HUDEP-2 (cell line): Measurements from ENCODE around the gene SMIM33.
A peak's percentile ranks its signal among the peaks of the same experiment; 100 is the strongest.
"Not testable (repeated sequence)": the region's sequence is repeated elsewhere in the genome, so short reads cannot be mapped to it uniquely, and the experiment has no call there.

Experiments
- DNase-seq, 76 experiments: peaks; one replicate each; lab custom pipeline; 2025; ENCODE audit not compliant: unreplicated experiment in 76 of 76; lab: John Stamatoyannopoulos, UW

SMIM33 gene

DNA sequence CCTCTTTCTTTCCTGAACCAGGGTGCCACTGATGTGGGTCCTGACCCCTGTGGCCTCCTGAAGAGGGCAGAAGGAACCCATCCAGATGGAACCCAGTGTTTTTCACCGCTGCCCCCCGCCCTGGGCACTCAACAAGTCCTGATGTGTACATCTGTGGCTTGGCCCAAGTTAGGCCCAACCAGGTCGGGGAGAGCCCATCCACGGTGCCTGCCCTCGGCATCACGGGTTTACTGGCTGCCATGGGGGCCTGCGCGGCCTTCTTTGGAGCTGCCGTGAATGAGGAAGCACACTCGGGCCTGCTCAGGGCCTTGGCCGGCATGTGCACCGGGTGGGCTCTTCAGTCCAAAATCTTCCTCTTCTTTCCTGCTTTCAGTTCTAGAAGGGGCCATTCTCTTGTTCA, 14.0 kb upstream of the SMIM33 start:
- no peak for DNase-seq

DNA sequence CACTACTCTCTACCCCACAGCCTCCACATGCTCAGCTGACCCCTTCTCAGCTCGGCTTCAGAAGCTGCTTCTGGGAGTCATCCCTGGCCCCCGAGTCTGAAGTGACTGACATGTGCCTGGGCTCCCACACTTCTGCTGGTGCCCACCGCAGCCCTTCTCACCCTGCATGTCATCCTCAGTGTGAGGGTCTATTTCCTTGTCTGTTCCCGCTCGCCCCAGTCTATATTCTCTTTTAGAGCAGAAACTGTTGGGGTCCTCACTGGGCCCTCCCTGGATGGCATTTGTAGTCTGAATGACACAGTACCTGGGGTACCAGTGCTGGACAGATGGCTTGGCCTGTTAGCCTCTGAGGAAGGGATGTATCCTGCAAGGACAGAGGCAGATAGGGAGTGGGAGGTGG, 13.6 kb upstream of the SMIM33 start:
- DNase-seq = no peak

DNA sequence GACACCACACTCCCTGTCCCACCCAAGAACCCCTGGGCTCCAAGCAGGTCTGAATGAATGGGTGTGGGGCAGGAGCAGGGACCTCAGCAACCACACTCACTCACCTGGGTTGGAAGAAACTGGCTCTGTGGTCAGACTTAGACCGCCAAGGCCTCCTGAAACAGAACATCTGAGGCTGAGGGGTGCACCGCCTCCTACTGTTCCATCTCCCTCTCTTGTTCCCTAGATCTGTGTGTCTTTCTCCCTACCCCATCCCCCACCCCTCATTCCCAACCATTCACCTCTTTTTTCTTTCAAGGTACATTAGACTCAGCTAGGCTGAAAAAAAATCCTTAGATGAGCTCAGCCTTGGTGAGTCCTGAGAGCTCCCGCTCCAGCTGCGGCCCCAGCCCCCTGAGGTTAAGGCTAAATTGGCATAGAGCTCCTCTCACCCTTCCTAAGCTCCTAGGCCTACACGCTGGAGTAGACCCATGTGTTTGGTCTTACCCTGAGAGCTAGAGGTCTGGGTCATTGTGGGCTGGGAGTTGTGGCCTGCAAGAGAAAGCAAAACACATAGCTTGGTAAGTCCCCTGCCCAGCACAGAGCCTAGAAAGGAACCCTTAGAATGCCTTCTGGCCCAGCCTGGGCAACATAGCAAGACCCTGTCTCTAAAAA, 13.0 kb upstream of the SMIM33 start:
- DNase-seq = no peak

DNA sequence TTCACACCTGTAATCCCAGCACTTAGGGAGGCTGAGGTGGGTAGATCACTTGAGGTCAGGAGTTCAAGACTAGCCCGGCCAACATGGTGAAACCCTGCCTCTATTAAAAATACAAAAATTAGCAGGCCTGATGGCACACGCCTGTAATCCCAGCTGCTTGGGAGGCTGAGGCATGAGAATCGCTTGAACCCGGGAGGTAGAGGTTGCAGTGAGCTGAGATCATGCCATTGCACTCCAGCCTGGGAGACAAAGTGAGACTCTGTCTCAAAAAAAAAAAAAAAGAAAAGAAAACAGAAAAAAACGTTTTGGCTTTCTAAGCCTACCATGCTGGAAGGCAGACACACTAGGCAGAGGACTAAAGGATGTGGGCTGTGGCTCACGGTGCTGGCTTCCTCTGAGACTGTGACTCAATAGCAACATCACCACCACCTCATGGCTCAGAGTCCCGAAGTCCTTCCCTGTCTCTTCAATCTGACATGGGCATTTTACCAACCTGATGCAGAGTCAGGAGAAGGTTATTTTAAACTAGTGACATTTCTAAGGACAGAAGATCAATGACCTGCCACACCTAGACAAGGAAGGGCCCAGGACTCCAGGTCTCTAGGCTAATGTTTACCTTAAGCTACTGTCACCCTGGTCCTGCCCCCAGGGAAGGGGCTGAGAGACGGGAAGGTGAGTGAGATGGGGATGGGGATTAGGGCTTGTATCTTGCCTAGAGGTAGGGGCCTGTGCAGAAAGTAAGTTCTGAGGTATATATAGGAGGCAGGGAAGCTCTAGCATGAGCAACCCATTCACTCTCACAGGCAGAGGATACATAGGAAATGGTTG, 12.0 kb upstream of the SMIM33 start:
- DNase-seq = no peak

DNA sequence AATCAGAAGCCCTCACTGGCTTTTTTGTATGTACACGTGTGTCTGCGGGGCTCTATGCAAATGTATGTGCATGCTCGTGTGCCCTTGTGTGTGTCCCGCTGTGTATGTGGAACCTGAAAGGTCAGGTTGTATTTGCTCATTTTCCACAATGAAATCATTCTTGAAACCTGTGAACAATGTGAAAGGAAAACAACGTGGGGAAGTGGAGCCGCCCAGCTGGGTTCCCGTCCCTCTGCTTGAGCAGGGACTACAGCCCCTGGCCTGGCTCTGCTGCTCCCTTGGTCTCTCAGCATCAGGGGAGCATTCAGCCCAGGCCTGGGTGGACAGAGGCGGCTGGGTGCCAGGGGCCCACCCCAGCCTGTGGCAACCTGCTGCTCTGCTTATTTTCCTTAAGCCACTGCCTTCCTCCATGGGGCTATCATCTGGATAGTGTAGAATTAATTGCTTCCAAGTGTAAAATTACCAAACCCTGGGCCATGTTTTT, 11.3 kb upstream of the SMIM33 start:
- no peak for DNase-seq

DNA sequence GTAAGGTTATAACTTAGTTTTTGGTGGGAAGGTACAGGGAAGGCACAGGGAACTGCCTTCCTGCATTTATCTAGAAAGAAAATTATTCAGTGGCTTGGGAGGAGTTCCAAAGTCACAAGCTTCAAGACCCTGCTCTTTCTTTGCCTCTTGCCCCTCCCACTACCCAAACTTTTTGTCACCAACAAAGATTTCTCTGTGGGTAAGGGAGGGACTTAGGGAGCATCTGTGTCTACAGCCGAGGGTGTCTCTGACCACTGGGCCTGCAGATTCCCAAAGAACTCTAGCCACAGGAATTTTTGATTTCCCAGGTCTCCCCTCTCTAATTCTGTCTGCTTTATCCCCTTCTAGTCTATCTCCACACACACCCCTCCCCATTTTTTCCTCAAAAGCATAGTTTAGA, 10.3 kb upstream of the SMIM33 start:
- DNase-seq = no peak

DNA sequence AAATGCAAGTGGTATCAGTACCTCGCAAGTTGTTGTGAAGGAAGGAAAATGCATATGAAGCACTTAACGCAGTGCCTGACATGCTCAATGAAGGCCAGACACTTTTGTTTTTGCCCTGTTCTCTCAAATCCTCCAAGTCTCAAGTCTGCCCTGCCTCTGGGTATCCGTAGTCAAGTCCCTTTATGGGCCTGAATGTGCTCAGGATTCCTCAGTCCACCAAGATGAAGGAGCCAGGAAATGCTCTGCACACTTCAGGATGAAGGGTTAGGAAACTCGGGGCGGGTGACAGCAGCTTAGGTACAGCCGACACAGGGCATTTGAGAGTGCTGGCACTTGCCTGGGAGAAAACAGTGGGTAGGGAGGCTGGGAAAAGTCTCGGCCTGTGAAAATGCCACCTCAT, 9.6 kb upstream of the SMIM33 start:
- no peak for DNase-seq

DNA sequence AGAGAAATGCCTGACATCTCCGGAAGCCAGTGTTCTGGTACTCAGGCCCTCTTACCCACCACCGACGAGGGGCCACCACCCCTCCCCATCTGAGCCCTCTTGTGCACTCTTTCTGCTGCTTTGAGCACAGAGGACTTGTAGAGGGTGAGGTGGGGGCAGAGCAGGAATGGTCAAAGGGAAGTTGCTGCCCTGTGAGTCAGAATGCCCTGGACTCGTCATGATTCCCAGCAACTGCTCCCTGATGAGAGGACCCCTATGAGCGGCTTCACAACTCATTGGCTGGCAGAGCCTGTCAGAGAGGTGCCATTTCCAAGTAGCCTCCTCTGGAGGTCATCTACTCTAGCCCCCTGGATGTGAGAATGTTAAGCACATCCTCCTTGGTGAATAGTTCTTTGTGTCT, 9.1 kb upstream of the SMIM33 start:
- no peak for DNase-seq

DNA sequence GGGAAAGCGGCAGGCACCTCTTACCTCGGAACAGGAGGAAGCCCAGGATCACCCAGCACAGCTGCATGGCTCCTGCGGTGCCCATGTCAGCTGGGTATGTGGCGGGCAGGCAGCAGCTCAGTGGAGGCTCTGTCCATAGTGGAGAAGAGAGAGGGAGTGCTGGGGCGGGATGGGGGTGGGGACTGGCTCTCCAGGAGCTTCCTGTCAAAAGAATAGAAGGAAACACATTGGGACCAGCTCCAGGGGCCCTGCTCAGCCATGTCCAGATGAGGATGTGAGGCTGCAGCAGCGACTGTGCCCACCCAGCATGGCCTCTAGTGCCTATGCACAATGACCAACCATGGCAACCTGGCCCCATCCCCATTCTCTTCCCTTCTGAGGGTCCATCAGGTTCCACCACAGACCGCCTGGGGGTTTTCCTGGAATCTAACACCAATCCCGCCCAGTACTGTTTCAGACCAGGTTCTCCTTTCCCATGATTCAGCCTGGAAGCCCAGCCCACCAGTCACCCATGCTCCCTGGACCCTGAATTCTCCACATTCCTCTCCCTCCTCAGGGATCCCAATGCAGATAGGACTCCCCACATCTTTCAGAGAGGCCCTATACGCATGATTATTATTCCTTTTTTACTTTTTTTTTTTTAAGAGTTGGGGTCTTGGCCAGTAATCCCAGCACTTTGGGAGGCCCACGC, 8.1 kb upstream of the SMIM33 start, which contains the start of gene ECSCR:
ECSCR (minus strand) TSS at position 158 of the 691 bp plus-strand sequence; CDS start at position 85, 73 bp downstream.
- no peak for DNase-seq

DNA sequence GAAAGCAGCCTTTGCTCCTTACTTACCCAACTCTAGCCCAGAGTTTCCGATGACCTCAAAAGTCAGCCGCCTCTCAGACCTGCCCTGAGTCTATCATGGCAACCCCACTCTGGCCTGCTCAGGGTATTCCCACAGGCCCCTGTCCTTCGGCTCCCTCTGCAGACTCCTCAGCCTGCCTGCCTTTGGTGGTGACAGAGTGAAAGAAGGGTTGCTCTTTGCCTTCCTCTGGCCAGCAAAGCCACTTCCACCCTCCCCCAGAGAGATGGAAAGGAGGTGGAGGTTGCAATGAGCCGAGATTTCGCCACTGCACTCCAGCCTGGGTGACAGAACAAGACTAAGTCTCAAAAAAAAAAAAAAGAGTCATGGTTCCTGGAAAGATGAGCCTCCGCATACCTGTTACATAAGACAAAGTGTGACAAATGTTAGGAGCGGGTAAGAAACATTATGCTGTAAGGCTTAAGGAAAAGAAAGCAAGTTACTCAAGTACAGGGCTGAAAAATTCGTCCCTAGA, 2.3 kb upstream of the SMIM33 start:
- no peak for DNase-seq

DNA sequence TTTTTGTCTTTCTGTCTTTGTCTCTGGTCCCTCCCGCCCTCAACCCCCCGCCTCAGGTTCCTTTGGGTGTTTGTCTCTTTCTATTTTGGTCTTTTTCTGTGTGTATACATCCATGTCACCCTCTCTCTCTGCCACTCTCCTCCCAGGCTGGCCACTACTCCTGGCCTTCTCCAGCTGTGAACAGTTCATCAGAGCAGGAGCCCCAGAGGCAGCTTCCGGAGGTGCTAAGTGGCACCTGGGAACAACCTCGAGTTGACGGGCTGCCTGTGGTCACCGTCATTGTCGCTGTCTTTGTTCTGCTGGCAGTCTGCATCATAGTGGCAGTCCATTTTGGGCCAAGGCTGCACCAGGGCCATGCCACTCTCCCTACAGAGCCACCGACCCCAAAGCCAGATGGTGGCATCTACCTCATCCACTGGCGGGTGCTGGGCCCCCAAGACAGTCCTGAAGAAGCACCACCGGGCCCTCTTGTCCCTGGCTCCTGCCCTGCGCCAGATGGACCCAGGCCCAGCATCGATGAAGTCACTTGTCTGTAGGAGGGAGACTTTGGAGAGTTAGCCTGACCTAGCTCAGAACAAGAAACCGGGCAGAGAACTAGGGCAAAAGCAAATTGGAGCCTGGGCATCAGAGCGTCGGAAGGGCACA, 1.7 kb downstream of the SMIM33 start:
- DNase-seq = no peak

DNA sequence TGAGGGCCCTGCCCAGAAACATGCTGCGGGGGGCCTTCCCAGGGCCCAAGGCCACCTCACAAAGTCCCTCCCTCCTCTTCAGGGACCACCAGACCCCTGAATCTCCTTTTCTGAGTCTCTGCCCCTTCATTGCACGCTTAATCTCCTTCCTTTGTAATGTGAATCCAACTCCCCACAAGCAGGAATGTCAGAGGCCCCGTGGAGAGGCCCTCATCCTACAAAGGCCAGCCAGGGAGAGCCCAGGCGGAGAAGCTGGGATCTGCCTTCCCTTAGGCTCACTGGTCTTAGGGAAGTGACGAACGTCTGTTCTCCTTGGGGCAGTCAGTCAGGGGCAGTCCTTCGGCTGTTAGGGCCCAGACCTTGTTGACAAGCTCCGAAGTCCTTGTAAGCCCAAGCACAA, 2.3 kb downstream of the SMIM33 start:
- DNase-seq = no peak

DNA sequence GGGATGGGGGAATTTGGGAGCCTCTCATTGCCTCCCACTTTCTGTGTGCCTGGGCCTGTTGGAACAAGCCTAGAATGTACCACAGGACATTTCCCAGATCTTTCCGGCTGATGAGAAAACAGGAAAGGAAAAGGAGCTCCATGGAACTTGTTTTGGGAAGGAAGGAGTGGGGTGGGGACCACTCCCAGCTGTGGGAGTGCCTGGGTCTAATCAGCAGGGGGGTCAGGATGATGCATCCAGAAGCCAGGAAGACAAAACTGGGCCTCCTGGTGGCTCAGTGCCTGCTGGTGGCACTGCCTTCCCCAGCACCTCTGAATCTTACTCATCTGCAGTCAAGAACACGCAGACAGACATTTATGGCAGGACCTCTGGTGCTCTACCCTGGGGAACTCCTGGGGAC, 2.8 kb downstream of the SMIM33 start:
- no peak for DNase-seq

DNA sequence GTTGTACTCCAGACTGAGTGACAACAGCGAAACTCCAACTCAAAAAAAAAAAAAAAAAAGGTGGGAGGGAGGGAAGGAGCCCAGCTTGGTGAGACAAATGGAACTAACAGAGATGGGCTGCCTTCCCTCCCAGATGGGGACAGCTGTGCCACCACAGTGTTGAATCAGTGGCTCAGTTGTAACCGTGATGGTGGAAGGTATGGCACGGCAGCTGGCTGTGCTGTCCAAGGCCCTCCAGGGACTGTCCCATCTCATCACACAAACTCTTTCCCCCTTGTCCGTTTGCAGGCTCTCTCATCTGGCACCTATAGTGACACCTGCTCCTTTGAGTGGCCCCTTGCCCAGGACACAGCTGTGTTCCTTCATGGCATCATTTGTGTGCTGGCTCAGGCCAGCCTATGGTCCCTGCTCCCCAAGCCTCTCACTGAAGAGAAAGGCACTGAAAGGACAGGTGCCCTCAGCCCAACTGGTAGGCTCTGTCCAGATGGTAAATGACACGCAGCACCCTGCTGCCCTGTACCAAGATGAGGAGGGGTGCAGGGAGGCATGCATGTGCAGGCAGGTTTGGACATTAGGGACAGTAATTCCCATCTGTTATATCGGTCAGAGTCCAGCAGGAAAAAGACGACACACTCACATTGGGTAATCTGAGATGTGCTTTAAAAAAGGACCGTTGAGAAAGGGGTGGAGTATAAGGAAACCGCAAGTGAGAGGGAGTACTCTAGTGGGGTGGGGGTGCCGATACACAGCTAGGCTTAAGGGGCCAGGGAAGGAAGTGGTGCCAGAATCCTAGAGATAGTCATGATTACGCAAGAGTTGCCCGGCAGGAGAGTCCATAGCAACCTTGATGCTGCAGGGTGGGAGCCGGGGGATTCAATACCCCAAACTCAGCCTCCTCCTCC, 4.3 kb downstream of the SMIM33 start:
- DNase-seq = peak in 68 of 76 experiments; percentile 6 to 86 (median 52)

DNA sequence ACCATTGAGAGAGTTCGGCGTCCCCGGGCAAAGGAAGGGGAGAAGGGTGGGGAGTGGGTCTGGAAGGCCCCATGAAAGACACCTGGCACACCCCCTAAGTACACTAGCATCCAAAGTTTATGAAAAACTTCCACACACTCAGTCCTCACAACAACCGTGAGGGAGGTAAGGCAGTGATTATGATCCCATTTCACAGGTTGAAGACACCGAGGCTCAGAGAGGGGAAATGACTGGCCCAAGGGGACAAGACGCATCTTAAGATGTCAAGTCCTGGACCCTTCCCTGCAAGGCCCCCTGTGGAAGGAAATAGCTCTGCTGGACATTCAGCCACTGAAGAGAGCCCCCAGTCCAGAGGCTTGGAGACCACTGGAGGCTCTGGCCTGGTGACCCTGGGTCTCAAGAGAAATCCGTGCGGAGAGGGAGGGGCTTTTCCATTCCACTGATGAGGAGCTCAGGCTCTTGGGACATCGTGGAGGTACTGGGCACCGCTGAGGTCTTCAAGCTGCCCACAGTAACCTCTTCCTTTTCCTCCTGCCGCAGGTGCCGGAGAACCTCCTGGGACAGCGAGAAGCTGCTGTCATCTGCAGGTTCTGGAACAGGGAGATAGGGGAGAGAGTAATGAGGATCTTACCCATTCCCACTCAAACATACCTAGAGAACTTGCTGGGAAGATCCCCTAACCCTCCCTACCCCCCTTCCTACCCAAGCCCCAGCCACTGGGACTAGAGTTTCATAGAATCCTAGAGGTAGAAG, 5.2 kb downstream of the SMIM33 start:
- DNase-seq = no peak

DNA sequence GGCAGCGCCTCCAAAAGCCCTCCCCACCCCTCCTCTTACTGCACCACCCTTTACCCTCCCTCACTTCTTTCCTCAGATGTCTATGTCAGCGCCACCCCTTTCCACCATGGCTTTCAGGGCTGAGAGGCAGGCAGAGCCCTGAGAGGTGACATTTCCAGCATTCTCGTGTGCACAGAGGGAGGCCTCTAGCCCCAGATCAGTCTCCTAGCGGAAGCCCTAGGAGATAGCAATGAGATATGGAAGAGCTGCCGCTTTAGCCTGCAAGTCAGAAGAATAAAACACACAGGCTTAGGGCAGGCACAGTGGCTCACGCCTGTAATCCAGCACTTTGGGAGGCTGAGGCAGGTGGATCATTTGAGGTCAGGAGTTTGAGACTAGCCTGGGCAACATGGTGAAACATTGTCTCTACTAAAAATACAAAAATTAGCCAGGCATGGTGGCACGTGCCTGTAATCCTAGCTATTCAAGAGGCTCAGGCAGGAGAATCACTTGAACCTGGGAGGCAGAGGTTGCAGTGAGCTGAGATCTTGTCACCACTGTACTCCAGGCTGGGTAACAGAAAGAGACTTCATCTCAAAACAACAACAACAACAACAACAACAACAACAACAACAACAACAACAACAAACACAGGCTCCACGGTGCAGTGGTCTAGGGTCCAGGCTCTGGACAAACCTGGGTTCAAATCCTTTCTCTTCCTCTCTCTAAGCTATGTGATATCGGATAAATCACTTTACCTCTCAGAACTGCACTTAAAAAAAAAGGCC, 8.0 kb downstream of the SMIM33 start:
- DNase-seq = peak in 6 of 76 experiments; percentile 3 to 27 (median 12)

DNA sequence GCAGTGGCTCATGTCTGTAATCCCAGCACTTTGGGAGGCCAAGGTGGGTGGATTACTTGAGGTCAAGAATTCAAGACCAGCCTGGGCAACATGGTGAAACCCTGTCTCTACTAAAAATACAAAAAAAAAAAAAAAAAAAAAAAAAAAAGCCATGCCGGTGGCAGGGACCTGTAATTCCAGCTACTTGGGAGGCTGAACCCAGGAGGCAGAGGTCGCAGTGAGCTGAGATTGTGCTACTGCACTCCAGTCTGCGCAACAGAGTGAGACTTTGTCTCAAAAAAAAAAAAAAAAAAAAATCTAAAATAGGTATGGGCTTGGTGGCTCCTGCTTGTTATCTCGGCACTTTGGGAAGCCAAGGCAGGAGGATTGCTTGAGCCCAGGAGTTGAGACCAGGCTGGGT, 8.9 kb downstream of the SMIM33 start:
- DNase-seq = not testable (repeated sequence)

DNA sequence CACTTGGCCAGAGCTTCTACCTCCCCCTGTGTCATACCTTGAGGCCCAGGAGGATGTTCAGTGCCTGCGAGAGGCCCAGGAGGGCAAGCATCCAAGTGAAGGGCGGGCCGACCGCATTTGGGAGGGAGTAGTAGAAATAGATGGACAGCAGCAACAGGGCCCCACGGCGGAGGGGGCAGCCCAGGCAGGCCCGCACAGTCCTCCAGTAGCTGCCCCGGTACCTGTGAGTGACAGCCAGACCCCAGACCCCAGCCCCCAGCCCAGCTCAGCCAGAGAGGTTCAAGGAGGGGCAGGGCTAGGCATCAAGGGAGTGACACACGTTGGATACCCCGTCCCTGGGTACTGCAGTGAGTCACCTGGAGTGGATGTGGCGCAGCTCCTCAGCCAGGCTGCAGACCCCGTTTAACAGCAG, 10.3 kb downstream of the SMIM33 start:
- DNase-seq = peak in 73 of 76 experiments; percentile 7 to 89 (median 67)
